Immature natural killer cell (primary cell): ENCODE data around the gene RPIA. TPM values are rescaled to one million over a fixed set of nuclear protein-coding genes. Genes with fewer than 3 reads are reported as not detected.
"Not testable (repeated sequence)": the region's sequence is repeated elsewhere in the genome, so short reads cannot be mapped to it uniquely, and the experiment has no call there.

Experiments
- DNase-seq, 3 donors: peaks; one replicate each; pipeline ENCODE4 v3.0.0; 2022; ENCODE audit warnings: mixed read lengths in 1 of 3
- H3K27ac Mint-ChIP-seq, 6 donors: one replicate each; pipeline ENCODE4 v1.8.0; 2020; ENCODE audit warnings: mixed read lengths in 6 of 6, mild to moderate bottlenecking in 5 of 6, inconsistent platforms in 4 of 6, moderate library complexity in 3 of 6
- H3K27me3 Mint-ChIP-seq, 3 donors: one replicate each; pipeline ENCODE4 v1.8.0; 2020 to 2021; ENCODE audit warnings: low read depth in 3 of 3, mild to moderate bottlenecking in 3 of 3, mixed read lengths in 3 of 3, moderate library complexity in 3 of 3, inconsistent platforms in 1 of 3
- H3K36me3 Mint-ChIP-seq, 3 donors: one replicate each; pipeline ENCODE4 v1.8.0; 2020; ENCODE audit warnings: mixed read lengths in 3 of 3, inconsistent platforms in 2 of 3, mild to moderate bottlenecking in 2 of 3
- H3K4me1 Mint-ChIP-seq, 2 donors: one replicate each; pipeline ENCODE4 v1.8.0; 2020; ENCODE audit warnings: inconsistent platforms in 2 of 2, mild to moderate bottlenecking in 2 of 2, mixed read lengths in 2 of 2, moderate library complexity in 1 of 2
- H3K4me3 Mint-ChIP-seq, 5 donors: one replicate each; pipeline ENCODE4 v1.8.0; 2020; ENCODE audit warnings: mild to moderate bottlenecking in 5 of 5, mixed read lengths in 5 of 5, inconsistent platforms in 3 of 5, moderate library complexity in 3 of 5
- H3K9me3 Mint-ChIP-seq, 6 donors: one replicate each; pipeline ENCODE4 v1.8.0; 2020; ENCODE audit warnings: mild to moderate bottlenecking in 6 of 6, mixed read lengths in 6 of 6, inconsistent platforms in 4 of 6, moderate library complexity in 3 of 6
- polyA plus RNA-seq, 3 donors: library from polyadenylated mRNA; unstranded; fragments of 300-500 nt; fragmentation: Illumina TruSeq; gene quantifications; one replicate each; pipeline ENCODE4 v1.2.3, GENCODE V29; 2021

The RPIA gene
- polyA plus RNA-seq, 3 donors from 2014 or later: 32.5 to 48.9 (median 46.2) TPM

GRCh38 chr2:88754585-88755320 lies 63.3 kb downstream of the RPIA start:
- H3K4me1 Mint-ChIP-seq: peaks cover 0 to 3% of the 10 kb centered on the region in 2 donors
- H3K9me3 Mint-ChIP-seq: peaks cover 0 to 22% (median 8%) of the 10 kb centered on the region in 6 donors
- no peak overlapping the region for H3K4me3 Mint-ChIP-seq
- peaks cover 0 to 2% (median 0%) of the 10 kb centered on the region in 3 donors for H3K27me3 Mint-ChIP-seq
- no peak for DNase-seq
- peaks cover 20 to 64% (median 52%) of the 10 kb centered on the region in 3 donors for H3K36me3 Mint-ChIP-seq
- no peak overlapping the region for H3K27ac Mint-ChIP-seq

- peaks cover 0 to 3% of the 10 kb centered on the region in 2 donors for H3K4me1 Mint-ChIP-seq
- H3K27ac Mint-ChIP-seq: no peak overlapping the region
- peaks cover 0 to 22% (median 8%) of the 10 kb centered on the region in 6 donors for H3K9me3 Mint-ChIP-seq
- H3K27me3 Mint-ChIP-seq: peaks cover 0 to 2% (median 0%) of the 10 kb centered on the region in 3 donors
- peaks cover 13 to 63% (median 56%) of the 10 kb centered on the region in 3 donors for H3K36me3 Mint-ChIP-seq
- no peak overlapping the region for H3K4me3 Mint-ChIP-seq
- DNase-seq: no peak
These were observed 64.4 kb downstream of the RPIA start for GRCh38 chr2:88755836-88756235.

- Mint-ChIP-seq H3K4me1 (peaks cover 0 to 3% of the 10 kb centered on the region in 2 donors), H3K9me3 (peaks cover 0 to 22% (median 9%) of the 10 kb centered on the region in 6 donors), H3K36me3 (peaks cover 8 to 51% (median 51%) of the 10 kb centered on the region in 3 donors), H3K27me3 (peaks cover 0 to 2% (median 0%) of the 10 kb centered on the region in 3 donors), H3K4me3 (no peak overlapping the region), H3K27ac (no peak overlapping the region)
- no peak for DNase-seq
These were observed 65.6 kb downstream of the RPIA start for GRCh38 chr2:88757025-88757424.

GRCh38 chr2:88758702-88759101 lies 67.2 kb downstream of the RPIA start:
- peaks cover 0 to 22% (median 10%) of the 10 kb centered on the region in 6 donors for H3K9me3 Mint-ChIP-seq
- H3K4me3 Mint-ChIP-seq, H3K4me1 Mint-ChIP-seq, H3K27me3 Mint-ChIP-seq, DNase-seq, H3K27ac Mint-ChIP-seq: not testable (repeated sequence)
- H3K36me3 Mint-ChIP-seq: peaks cover 6 to 39% (median 35%) of the 10 kb centered on the region in 3 donors

- Mint-ChIP-seq H3K27ac (no peak overlapping the region), H3K4me1 (no peaks in the 10 kb centered on the region), H3K4me3 (no peak overlapping the region)
These were observed 69.5 kb downstream of the RPIA start for GRCh38 chr2:88760819-88761598.

GRCh38 chr2:88764141-88764849 lies 72.8 kb downstream of the RPIA start:
- no peak overlapping the region for H3K4me3 Mint-ChIP-seq
- no peaks in the 10 kb centered on the region for H3K4me1 Mint-ChIP-seq
- H3K27me3 Mint-ChIP-seq: peaks cover 0 to 14% (median 7%) of the 10 kb centered on the region in 3 donors
- peaks cover 0 to 15% (median 6%) of the 10 kb centered on the region in 3 donors for H3K36me3 Mint-ChIP-seq
- DNase-seq: no peak
- no peak overlapping the region for H3K27ac Mint-ChIP-seq
- H3K9me3 Mint-ChIP-seq: peaks cover 0 to 4% (median 2%) of the 10 kb centered on the region in 6 donors

More at GRCh38 chr2:88760819-88761598, 69.5 kb downstream of the RPIA start:
- DNase-seq: no peak
- Mint-ChIP-seq H3K36me3 (peaks cover 6 to 31% (median 21%) of the 10 kb centered on the region in 3 donors), H3K27me3 (peaks cover 0 to 11% (median 6%) of the 10 kb centered on the region in 3 donors), H3K9me3 (peaks cover 0 to 22% (median 10%) of the 10 kb centered on the region in 6 donors)

GRCh38 chr2:88764850-88765153 lies 73.3 kb downstream of the RPIA start:
- no peaks in the 10 kb centered on the region for H3K4me1 Mint-ChIP-seq
- peaks cover 0 to 4% (median 0%) of the 10 kb centered on the region in 6 donors for H3K9me3 Mint-ChIP-seq
- peaks cover 0 to 14% (median 7%) of the 10 kb centered on the region in 3 donors for H3K27me3 Mint-ChIP-seq
- H3K27ac Mint-ChIP-seq: no peak overlapping the region
- peaks cover 0 to 15% (median 6%) of the 10 kb centered on the region in 3 donors for H3K36me3 Mint-ChIP-seq
- DNase-seq: no peak
- H3K4me3 Mint-ChIP-seq: no peak overlapping the region

- H3K27me3 Mint-ChIP-seq: peaks cover 0 to 16% (median 7%) of the 10 kb centered on the region in 3 donors
- no peak for DNase-seq
- no peaks in the 10 kb centered on the region for H3K4me1 Mint-ChIP-seq
- no peak overlapping the region for H3K27ac Mint-ChIP-seq
- H3K4me3 Mint-ChIP-seq: peak overlapping the region in 2 of 5 donors; percentile 13 to 30
- peaks cover 0 to 4% (median 0%) of the 10 kb centered on the region in 6 donors for H3K9me3 Mint-ChIP-seq
- peaks cover 0 to 12% (median 3%) of the 10 kb centered on the region in 3 donors for H3K36me3 Mint-ChIP-seq
These were observed 73.8 kb downstream of the RPIA start for GRCh38 chr2:88765154-88765888.

- not testable (repeated sequence) for H3K27ac Mint-ChIP-seq
These were observed 74.5 kb downstream of the RPIA start for GRCh38 chr2:88765889-88766481.

GRCh38 chr2:88770016-88770415 lies 78.5 kb downstream of the RPIA start:
- DNase-seq: no peak
- H3K27me3 Mint-ChIP-seq: peaks cover 0 to 12% (median 4%) of the 10 kb centered on the region in 3 donors
- H3K4me3 Mint-ChIP-seq: no peak overlapping the region
- no peak overlapping the region for H3K27ac Mint-ChIP-seq
- H3K9me3 Mint-ChIP-seq: peaks cover 0 to 8% (median 4%) of the 10 kb centered on the region in 6 donors
- no peaks in the 10 kb centered on the region for H3K4me1 Mint-ChIP-seq
- no peaks in the 10 kb centered on the region for H3K36me3 Mint-ChIP-seq

More at GRCh38 chr2:88765889-88766481, 74.5 kb downstream of the RPIA start:
- not testable (repeated sequence) for H3K36me3 Mint-ChIP-seq, H3K9me3 Mint-ChIP-seq, H3K4me1 Mint-ChIP-seq, DNase-seq
- Mint-ChIP-seq H3K27me3 (peaks cover 0 to 17% (median 7%) of the 10 kb centered on the region in 3 donors), H3K4me3 (peak overlapping the region in 2 of 5 donors; percentile 13 to 30)

GRCh38 chr2:88773233-88774028 lies 82.0 kb downstream of the RPIA start:
- Mint-ChIP-seq H3K9me3 (peaks cover 4 to 18% (median 10%) of the 10 kb centered on the region in 6 donors), H3K27me3 (peaks cover 0 to 11% (median 3%) of the 10 kb centered on the region in 3 donors)
- not testable (repeated sequence) for H3K36me3 Mint-ChIP-seq, H3K4me3 Mint-ChIP-seq, DNase-seq, H3K27ac Mint-ChIP-seq, H3K4me1 Mint-ChIP-seq

GRCh38 chr2:88789213-88789612 lies 97.7 kb downstream of the RPIA start:
- H3K36me3 Mint-ChIP-seq, H3K27me3 Mint-ChIP-seq, H3K27ac Mint-ChIP-seq, DNase-seq, H3K9me3 Mint-ChIP-seq, H3K4me1 Mint-ChIP-seq, H3K4me3 Mint-ChIP-seq: not testable (repeated sequence)
